NCI-H526 treated with DMSO at 0.1 percent for 48 hours (cell line): ENCODE measurements around the gene TBL1XR1.

ENCODE experiments used
- DNase-seq: peaks from one replicate; lab custom pipeline; 2025; lab: John Stamatoyannopoulos, UW

The TBL1XR1 gene

DNA sequence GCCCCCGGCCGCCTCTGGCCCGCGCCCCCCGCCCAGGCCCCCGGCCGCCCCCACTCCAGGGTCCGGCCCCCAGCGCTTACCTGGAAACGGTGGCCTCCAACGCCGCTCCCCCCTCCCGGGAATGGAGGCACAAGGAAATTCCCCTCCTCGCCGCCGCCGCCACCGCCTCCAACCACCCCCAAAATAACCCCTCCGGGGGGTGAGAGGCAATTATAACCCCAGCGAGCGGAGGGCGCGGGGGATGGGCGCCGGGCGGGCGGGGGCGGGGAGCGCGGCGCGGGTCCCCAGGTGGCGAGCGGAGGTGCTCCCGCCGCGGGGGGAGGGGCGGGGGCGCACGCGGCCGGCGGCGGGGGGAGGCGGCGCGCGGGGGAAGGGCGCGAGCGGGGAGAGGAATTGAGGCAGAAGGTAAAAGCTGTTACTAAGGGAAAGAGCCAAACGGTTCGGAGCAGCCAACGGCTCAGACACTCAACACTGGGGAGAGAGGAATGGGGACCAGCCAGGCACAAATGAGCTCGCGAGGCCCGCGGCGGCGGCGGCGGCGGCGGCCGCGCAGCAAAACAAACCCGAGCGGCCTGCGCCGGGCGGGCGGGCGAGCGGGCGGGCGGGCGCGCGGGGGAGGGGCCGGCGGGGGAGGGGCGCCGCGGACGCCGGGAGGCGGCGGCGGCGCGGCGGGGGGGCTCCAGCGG is at the start of gene TBL1XR1:
Gene TBL1XR1, minus strand, starts transcription at position 442 of the 686 bp plus-strand sequence. CDS start 132,505 bp downstream, outside the sequence.
- DNase-seq: peak; percentile 94

DNA sequence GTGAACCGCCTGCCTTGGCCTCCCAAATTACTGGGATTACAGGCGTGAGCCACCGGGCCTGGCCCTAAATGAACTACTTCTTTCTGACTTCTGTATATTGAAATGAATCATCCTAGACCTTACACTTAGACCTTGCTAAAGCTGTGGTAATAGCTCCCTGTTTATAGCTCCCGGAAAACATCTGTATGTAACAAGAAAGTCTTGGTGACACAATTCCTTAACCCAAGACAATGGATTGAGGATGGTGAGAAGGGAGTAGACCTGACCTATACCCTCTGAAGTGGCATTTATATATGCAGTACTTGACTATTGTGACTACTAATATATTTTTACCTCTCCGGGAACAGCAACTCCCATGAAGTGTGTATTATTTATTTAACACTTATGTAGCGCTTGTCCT is 48.0 kb upstream of the TBL1XR1 start:
- DNase-seq: no peak

DNA sequence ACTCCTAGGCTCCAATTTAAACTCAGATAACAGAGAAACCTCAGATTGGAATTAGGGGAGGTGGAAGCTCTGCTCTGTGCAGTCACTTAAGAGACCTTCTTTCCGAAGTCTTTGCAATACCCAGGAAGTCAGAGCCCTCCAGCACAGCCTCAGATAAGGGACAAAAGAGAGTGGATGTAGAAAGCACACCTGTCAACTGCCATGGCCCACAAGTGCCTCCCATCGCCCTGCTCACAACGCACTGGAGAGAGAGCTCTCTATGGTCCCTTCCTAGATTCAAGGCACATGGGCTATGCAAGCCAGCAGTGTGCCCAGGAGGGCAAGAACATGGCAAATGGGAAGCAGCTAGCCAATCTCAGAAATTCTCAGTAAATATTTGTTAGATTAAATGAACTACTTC is 47.3 kb upstream of the TBL1XR1 start:
- no peak for DNase-seq

DNA sequence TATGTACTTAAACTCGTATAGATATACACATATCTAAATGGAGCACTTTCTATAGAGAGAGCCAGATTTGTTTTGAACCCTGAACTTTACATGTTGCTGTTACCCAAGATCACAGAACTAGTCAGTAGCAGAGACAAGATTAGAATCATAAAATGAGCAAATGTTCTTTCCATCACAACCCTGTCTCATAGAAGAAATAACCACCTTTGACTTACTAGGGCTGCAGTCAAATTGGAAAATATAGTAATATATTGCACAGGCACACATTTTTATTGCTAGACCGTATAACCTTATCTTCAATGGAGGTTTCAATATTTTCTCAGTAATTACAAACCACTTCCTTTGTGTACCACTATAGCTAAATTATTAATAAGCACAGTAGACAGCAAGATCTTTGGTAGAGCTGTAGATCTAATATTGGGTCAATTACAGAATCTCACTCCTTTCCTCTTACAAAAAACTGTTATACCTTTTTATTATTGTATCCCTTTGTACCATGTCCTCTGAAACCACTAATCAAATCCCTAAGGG is 41.5 kb upstream of the TBL1XR1 start:
- DNase-seq: no peak

DNA sequence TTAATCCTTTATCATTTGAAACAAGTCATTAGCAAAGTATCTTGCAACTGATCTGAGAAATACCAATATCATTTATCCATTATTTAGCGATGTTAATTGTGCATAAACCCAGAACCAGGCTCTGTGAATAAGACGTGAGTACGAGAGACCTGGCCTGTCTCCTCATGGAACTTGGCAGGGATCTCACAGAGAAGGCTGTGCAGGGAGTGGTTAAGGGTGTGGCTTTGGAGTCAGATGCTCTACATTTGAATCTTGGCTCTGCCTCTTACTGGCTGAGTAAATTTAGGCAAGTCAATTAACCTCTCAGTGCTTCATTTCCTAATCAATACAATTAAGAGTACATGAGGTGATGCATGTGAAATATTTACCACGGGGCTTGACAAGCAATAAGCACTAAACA is 39.9 kb upstream of the TBL1XR1 start:
- DNase-seq: no peak

DNA sequence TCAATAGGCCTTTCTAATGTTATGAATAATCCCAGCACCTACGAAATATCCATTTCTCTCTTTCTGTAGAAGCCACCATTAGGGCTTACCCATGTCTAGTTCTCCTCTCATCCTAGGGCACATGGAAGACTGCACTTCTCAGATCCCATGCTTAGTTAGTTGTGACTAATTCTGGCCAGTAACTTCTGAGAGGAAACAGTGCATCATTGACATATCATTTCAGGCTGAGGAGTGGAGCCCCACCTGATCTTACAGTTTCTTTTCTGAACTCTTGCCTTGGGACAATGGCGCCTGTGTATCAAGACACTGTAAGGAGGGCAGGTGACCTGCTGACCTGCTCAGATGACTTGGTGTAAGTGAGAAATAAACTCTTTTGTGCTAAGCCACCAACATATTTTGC is 39.4 kb upstream of the TBL1XR1 start:
- DNase-seq: no peak

DNA sequence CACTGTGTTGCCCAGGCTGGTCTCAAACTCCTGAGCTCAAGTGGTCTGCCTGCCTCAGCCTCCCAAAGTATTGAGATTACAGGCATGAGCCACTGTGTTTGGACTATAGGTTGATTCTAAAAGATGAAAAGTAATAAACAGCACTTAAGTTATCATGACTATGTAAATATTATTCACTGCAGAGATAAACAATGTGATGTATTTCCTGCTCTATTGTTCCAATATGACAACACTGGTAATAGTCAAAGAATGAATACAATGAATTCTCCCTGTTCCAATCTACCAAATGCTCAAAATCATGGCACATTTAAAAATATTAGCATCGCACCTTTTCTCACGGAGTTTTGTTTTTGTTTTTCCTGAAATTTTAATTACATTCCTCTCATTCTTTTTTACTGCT is 36.8 kb upstream of the TBL1XR1 start:
- DNase-seq: no peak

DNA sequence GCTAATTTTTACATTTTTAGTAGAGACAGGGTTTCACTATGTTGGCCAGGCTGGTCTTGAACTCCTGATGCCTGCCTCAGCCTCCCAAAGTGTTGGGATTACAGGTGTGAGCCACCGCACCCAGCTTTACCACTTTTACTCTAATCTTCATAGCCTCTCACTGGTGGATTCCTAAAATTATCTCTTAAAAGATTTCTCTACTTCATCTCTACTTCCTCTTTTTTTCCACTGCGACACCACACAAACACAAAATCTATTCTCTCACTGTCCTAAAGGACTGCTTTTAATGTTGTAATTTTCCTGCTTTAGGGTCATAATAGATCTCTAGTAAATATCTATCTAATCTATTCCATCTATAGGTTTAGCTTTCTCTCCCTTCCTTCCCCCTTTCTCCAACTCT is 34.0 kb upstream of the TBL1XR1 start:
- DNase-seq: no peak

DNA sequence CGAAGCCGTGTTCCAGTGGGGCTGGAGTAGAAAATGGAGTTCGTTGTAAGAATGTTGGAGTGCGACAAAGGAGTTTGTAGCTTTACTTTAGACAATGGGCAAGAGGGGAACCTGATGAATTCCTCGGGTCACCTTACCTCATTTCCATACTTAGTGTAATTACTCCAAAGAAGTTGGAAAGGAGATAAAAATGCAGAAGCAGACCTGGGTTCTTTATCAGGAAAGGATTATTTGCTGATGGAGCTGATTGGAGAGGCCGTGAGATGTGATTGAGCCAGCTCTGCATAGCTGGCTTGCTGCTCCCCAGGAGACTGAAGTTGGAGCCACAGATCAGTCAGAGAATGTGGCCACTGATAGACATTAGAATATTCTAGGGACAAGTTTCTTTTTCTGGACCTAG is 33.4 kb upstream of the TBL1XR1 start:
- DNase-seq: no peak

DNA sequence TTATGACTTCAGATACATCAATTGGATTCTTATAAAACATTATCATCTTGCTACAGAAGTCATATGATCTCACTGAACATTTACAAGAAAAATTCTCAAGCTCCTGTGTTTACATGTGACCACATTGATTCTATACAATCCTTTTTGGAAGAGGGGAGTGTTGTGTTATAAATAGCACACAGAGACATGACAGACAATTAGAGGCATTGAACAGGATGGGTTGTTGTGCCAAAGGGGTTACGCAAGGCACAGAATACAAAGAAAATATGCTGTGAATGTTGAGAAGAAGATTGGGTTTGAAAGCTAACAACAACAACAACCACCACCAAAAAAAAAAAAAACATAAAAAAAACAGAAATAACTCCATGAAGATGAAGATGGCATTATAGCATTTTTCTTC is 32.5 kb upstream of the TBL1XR1 start:
- DNase-seq: no peak

DNA sequence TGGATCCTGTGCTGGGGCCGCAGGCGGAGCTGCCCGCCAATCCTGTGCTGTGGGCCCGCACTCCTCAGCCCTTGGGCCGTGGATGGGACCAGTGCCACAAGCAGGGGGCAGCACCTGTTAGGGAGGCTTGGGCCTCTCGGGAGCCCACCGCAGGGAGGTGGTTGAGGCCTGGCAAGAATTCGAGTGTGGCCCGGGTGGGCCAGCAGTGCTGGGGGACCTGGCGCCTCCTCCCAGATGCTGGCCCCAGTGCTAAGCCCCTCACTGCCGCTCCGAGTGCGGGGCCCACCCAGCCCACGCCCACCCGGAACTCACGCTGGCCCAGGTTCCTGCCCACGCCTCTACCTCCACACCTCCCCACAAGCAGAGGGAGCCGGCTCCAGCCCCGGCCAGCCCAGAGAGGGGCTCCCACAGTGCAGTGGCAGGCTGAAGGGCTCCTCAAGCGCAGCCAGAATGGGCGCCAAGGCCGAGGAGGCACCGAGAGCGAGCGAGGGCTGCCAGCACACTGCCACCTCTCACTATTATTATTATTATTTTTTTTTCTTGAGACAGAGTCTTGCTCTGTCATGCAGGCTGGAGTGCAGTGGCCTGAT is 31.4 kb upstream of the TBL1XR1 start:
- DNase-seq: no peak

DNA sequence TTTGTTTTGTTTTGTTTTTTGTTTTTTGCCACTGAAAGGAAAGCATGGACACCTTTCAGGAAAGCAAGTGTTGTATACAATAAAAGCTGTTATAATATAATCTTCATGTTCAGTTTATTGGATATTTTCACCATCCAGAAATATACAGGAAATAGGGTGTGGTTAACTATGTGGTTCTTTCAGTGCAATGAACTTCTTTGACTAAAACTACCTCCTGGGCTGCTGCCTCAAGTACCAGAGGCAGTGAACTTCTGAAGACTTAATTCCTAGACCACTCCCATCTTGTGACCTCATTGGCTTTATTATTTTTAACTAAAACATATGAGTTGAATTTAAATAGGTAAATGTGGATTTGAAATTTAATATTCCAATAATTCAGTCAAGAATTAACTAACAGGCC is 27.1 kb upstream of the TBL1XR1 start:
- no peak for DNase-seq

DNA sequence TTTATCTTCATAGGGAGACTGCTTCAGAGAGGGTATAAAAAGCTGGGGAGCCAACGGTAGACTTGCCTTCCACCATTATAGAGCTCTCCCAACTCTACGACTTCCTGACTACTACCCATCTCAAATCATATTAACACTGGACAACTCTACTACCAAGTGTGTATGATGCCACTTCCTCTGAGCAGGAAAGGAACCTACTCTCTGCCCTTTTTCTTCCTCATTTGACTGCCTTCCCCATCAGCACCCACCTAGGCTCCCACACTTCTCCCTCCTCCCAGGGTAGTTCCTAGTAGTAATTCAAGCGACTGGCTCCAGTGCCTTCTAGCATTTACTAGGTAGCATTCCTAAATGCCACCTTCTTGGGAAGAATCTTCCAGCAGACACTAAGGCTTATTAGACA is 24.5 kb upstream of the TBL1XR1 start:
- DNase-seq: no peak

DNA sequence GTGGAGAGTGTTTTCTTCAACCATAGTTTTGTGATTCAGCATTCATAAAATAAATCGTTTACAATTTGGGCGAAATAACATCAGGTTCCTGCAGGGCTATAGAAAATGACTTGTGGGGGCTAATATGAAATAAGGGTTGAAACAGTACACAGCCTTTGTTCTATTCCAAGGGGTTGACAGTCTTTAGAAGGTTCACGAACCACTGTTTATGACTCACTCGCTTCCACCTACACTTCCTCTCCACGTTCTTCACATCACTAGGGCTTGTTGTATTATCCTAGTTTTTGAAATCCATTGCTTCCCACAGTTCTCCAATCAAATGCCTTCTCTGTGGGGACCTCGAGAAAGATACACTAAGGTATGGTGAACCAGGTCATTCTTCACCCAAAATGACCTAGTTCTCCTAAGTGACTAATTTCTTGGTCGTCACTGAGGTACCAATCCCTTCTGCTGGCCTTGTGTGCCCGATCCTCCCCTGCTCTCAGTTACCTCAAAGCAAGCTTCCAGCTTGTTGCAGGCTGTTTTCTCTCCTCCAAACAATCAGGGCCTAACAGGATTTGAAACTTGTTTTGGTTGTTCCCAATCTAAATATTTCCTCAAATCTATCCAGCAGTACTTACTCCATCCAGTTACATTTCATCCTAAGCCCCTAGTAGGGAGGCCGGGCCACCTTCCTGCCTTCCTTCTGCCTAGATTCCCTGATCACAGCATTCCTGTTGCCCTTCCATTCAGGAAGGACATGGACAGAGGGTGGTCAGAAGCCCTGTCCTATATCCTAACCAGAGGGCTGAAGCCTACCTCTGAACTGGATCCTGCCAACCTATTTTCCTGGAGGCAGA is 23.1 kb upstream of the TBL1XR1 start:
- no peak for DNase-seq

DNA sequence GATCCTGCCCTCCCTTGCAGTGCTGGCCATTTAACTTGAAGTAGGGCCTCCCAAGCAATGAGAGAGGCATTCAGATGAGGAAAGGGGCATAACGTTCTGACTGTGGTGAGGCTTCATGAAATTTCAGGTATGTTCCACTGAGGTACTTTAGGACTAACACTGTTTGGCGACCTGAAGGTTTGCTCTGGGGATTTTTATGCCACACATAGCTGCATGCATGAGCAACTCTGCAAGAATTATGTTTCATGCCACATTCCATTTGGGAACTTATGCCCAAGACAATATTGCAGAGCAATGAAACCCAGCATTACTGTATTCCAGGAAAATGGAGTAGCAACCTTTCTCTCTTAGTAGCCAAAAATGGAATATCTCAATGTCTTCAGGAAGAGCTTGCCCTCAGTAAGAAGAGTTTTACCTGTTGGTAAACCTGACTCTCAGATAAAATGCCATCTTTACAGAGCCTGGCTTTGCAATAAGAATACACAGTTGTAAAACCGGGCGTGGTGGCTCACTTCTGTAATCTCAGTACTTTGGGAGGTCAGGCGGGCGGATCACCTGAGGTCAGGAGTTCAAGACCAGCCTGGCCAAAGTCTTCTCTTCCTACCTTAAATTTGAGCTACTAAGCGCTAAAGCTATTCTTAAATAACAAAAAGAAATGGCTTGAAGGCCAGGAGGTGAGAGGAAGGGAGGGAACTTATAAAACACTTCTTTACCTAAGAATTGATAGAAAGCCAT is 16.7 kb upstream of the TBL1XR1 start:
- DNase-seq: no peak

DNA sequence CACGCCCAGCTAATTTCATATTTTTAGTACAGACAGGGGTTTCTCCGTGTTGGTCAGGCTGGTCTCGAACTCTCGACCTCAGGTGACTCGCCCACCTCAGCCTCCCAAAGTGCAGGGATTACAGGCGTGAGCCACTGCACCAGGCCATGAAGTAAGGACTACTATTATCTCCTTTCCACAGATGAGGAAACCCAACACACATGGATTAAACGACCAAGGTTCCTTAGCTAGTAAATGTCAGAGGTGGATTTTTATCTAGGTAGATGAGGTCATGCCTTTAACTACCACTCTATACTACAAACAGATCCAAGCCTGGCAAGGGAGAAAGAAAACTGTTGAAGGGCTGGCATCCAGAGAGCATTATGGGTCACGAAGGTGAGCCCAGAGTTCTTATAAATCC is 15.5 kb upstream of the TBL1XR1 start:
- DNase-seq: no peak

DNA sequence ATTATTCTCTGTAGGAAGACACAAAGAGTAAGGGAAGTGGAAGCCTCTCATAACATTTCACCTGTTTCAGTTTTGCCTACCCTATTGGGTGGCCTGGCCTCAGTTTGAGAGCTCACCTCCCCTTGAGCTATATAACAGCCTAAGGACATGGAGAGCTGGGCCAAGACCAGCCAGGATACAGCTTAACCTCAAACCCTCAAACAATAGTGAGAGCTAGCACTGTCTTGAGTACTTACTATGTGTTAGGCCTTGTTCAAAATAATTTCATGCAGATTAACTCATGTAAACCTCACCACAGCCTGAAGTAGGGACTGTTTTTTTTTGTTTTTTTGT is 15.0 kb upstream of the TBL1XR1 start:
- DNase-seq: no peak

DNA sequence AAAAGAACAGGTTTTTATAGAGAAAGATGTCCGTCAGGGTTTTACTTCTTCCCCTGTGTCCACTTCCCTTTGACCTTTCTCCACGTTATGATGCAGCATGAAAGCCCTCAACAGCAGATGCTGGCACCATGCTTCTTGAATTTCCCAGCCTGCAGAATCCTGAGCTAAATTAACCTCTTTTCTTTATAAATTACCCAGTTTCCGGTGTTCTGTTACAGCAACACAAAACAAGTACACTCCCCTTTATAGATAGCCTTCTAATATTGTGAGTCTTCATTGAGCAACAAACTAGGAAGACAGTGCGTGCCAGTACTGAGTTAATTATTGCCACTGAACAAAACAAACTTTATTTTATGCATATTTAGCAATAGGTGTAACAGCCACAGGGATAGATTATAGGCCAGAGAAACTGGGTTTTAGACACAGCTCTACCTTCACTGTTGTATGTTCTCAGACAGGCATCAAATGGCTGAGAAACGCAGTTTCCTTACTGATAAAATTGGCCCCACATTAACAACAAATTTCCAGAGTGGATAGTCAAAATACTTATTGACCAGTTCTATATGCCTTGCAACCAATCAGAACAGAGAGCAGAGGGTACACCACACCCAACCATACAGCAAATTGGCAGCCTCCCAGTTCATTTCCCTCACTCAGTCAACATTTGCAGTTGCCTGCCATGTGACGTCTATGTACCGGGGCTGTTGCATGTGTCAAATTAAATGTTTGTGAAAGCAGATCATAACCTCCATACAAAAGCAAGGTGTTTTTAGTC is 14.4 kb upstream of the TBL1XR1 start:
- no peak for DNase-seq

DNA sequence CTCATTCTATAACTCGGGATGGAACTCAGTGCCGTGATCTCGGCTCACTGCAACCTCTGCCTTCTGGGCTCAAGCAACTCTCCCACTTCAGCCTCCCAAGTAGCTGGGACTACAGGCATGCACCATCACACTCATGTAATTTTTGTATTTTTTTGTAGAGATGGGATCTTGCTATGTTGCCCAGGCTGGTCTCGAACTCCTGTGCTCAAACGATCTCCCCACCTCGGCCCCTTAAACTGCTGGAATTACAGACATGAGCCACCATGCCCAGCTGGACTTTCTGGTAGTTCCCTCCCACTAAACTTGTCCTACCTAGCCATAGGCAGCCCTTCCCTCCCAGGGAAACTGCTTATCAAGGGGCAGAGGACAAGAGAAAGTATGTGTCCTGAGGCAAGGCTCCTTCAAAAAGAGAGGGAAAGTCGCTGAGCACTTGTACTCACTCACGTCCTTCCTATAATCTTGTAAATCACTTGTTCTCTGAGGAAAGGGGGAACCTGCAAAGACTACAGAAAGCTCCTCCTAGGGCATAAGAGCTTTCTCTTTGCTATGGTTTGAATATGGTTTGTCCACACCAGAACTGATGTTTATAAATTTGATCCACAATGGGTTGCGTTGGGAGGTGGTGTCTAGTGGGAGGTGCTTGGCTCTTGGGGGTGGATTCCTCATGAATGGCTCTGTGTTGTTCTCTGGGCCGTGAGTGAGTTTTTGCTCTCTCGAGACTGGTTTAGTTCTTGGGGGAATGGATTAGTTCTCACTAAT is 13.6 kb upstream of the TBL1XR1 start:
- DNase-seq: no peak

DNA sequence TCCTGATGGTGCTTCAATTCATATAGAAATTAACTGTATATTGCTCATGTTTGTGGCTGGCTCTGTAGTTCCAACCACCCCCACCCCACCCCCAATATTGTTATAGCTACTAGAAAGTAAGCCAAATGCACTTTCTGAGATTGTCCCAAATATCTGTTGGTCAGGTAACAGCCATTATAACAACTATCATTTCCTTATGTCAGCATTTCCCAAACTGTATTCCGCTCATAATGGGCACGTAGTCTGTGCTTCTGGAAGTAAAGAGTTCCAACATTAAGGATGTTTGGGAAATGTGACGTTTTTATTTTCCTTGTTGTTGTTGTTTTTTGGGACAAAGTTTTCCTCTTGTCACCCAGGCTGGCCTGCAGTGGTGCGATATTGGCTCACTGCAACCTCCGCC is 12.2 kb upstream of the TBL1XR1 start:
- no peak for DNase-seq

DNA sequence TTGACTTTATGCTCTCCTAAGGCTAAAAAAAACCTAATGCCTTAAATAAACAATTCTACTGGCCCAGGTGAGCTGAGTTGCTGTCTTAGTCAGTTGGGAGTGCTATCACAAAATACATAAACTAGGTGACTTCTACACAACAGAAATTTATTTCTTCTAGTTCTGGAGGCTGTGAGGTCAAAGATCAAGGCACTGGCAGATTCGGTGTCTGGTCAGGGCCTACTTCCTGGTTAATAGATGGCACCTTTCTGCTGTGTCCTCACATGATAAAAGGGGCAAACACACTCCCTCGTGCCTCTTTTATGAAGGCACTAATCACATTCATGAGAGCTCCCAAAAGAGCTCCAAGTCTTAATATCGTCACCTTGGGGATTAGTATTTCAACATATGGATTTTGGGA is 11.5 kb upstream of the TBL1XR1 start:
- DNase-seq: no peak
